ENCODE measurements around the gene SDR9C7.
"Not testable (repeated sequence)": the region's sequence is repeated elsewhere in the genome, so short reads cannot be mapped to it uniquely, and the experiment has no call there.

SDR9C7 gene

GRCh38 chr12:56951582-56952339, 17.6 kb upstream of the SDR9C7 start:
- DNase-seq: no peak

GRCh38 chr12:56948881-56949280, 14.7 kb upstream of the SDR9C7 start:
- no peak for DNase-seq

- DNase-seq: no peak
These were observed 14.2 kb upstream of the SDR9C7 start for GRCh38 chr12:56948457-56948777.

GRCh38 chr12:56947633-56948456, 13.6 kb upstream of the SDR9C7 start:
- DNase-seq: no peak

GRCh38 chr12:56943878-56944277, 9.7 kb upstream of the SDR9C7 start:
- no peak for DNase-seq

GRCh38 chr12:56943374-56943773, 9.2 kb upstream of the SDR9C7 start:
- not testable (repeated sequence) for DNase-seq

- peak in 1 of 5 donors; percentile 31 for DNase-seq
These were observed 7.2 kb upstream of the SDR9C7 start for GRCh38 chr12:56941299-56942017.

- DNase-seq: not testable (repeated sequence)
These were observed 6.7 kb upstream of the SDR9C7 start for GRCh38 chr12:56940942-56941298.

- DNase-seq: no peak
These were observed 1.5 kb upstream of the SDR9C7 start for GRCh38 chr12:56935752-56936151.

- DNase-seq: no peak
These were observed 949 bp upstream of the SDR9C7 start for GRCh38 chr12:56935157-56935556.

GRCh38 chr12:56932867-56933266, 1.3 kb downstream of the SDR9C7 start:
- no peak for DNase-seq

- DNase-seq: no peak
These were observed 2.1 kb downstream of the SDR9C7 start for GRCh38 chr12:56932146-56932545.

- no peak for DNase-seq
These were observed 2.7 kb downstream of the SDR9C7 start for GRCh38 chr12:56931474-56931978.

- DNase-seq: no peak
These were observed 4.0 kb downstream of the SDR9C7 start for GRCh38 chr12:56930241-56930640.

- no peak for DNase-seq
These were observed 4.4 kb downstream of the SDR9C7 start for GRCh38 chr12:56929780-56930179.

GRCh38 chr12:56928262-56928661, 5.9 kb downstream of the SDR9C7 start:
- no peak for DNase-seq

- DNase-seq: no peak
These were observed 6.9 kb downstream of the SDR9C7 start for GRCh38 chr12:56927281-56927680.

GRCh38 chr12:56922031-56922430, 12.2 kb downstream of the SDR9C7 start:
- DNase-seq: no peak

- DNase-seq: no peak
These were observed 12.9 kb downstream of the SDR9C7 start for GRCh38 chr12:56921346-56921745.

- DNase-seq: not testable (repeated sequence)
These were observed 16.1 kb downstream of the SDR9C7 start for GRCh38 chr12:56918139-56918538.

- DNase-seq: no peak
These were observed 17.2 kb downstream of the SDR9C7 start for GRCh38 chr12:56916996-56917333.

GRCh38 chr12:56916296-56916995, 17.8 kb downstream of the SDR9C7 start:
- DNase-seq: no peak

GRCh38 chr12:56914724-56915123, 19.5 kb downstream of the SDR9C7 start:
- DNase-seq: no peak

Data from T-helper 1 cell (primary cell).